ENCODE measurements around the gene MTFMT. TPM values are rescaled to one million over a fixed set of nuclear protein-coding genes. Genes with fewer than 3 reads are reported as not detected.

MTFMT gene
- polyA plus RNA-seq, 10 donors = 6.2 to 11.6 (median 9.2) TPM

- DNase-seq = peak; percentile 92 to 97 (median 95)
Measured at GRCh38 chr15:64989416-64990167, 39.8 kb downstream of the MTFMT start, which contains the start of gene SPG21. TSS of gene SPG21 (minus strand) at chr15:64989914. CDS start at chr15:64983569, 6,345 bp downstream.

- peak in 1 of 3 donors; percentile 32 for DNase-seq
Measured at GRCh38 chr15:64987136-64987535, 42.3 kb downstream of the MTFMT start.

- peak in 1 of 3 donors; percentile 28 for DNase-seq
Measured at GRCh38 chr15:64985366-64986033, 43.9 kb downstream of the MTFMT start.

GRCh38 chr15:64982472-64982871 lies 47.0 kb downstream of the MTFMT start:
- peak; percentile 42 to 60 (median 43) for DNase-seq

GRCh38 chr15:64981812-64982431 lies 47.5 kb downstream of the MTFMT start:
- no peak for DNase-seq

GRCh38 chr15:64979252-64979710 lies 50.2 kb downstream of the MTFMT start:
- no peak for DNase-seq

GRCh38 chr15:64975390-64975789 lies 54.0 kb downstream of the MTFMT start:
- no peak for DNase-seq

- DNase-seq = no peak
Measured at GRCh38 chr15:64970698-64971097, 58.7 kb downstream of the MTFMT start.

- no peak for DNase-seq
Measured at GRCh38 chr15:64969401-64969800, 60.0 kb downstream of the MTFMT start.

GRCh38 chr15:64961013-64961412 lies 68.4 kb downstream of the MTFMT start:
- no peak for DNase-seq

GRCh38 chr15:64960153-64960552 lies 69.3 kb downstream of the MTFMT start:
- DNase-seq = no peak

- DNase-seq = no peak
Measured at GRCh38 chr15:64959128-64959527, 70.3 kb downstream of the MTFMT start.

- no peak for DNase-seq
Measured at GRCh38 chr15:64954395-64954794, 75.0 kb downstream of the MTFMT start.

GRCh38 chr15:64951777-64952418 lies 77.5 kb downstream of the MTFMT start:
- DNase-seq = no peak

Other genes with a start within 250 kb of the MTFMT start
- gene PIF1, start 204.0 kb downstream of the MTFMT start, polyA plus RNA-seq (ENCODE audit: insufficient read length in 10 of 10) = 10 to 100 TPM in 1 of 10 donors, 1 to 10 TPM in 9; 3.6 to 11.0 (median 6.1) TPM
- 10 to 100 TPM; 12.7 to 17.2 (median 13.4) TPM for gene PLEKHO2, start 187.7 kb downstream of the MTFMT start, polyA plus RNA-seq (ENCODE audit: insufficient read length in 10 of 10)
- gene ANKDD1A, start 117.7 kb downstream of the MTFMT start, polyA plus RNA-seq (ENCODE audit: insufficient read length in 10 of 10) = 1 to 10 TPM; 3.1 to 9.9 (median 5.2) TPM
- 10 to 100 TPM; 65.6 to 89.1 (median 80.8) TPM for gene SPG21, start 39.7 kb downstream of the MTFMT start, polyA plus RNA-seq (ENCODE audit: insufficient read length in 10 of 10)
- 1 to 10 TPM; 1.2 to 2.3 (median 1.6) TPM for gene SLC51B, start 15.7 kb upstream of the MTFMT start, polyA plus RNA-seq (ENCODE audit: insufficient read length in 10 of 10)
- gene RASL12, start 38.4 kb upstream of the MTFMT start, polyA plus RNA-seq (ENCODE audit: insufficient read length in 10 of 10) = 10 to 100 TPM; 10.9 to 16.4 (median 12.7) TPM
- gene KBTBD13, start 47.1 kb upstream of the MTFMT start, polyA plus RNA-seq (ENCODE audit: insufficient read length in 10 of 10) = 1 to 10 TPM in 8 of 10 donors, under 1 TPM in 2; 0.62 to 2.6 (median 1.5) TPM
- gene UBAP1L, start 85.6 kb upstream of the MTFMT start, polyA plus RNA-seq (ENCODE audit: insufficient read length in 10 of 10) = 1 to 10 TPM; 2.4 to 6.6 (median 4.1) TPM
- 10 to 100 TPM; 15.7 to 26.6 (median 20.3) TPM for gene PDCD7, start 104.2 kb upstream of the MTFMT start, polyA plus RNA-seq (ENCODE audit: insufficient read length in 10 of 10)
- gene CLPX, start 155.7 kb upstream of the MTFMT start, polyA plus RNA-seq (ENCODE audit: insufficient read length in 10 of 10) = 10 to 100 TPM; 35.5 to 46.6 (median 43.1) TPM
- gene CILP, start 181.8 kb upstream of the MTFMT start, polyA plus RNA-seq (ENCODE audit: insufficient read length in 10 of 10) = 10 to 100 TPM; 24.4 to 44.1 (median 33.0) TPM

Data from muscle of back (tissue), 11 donors.